ENCODE data around the gene RNF144B.

RNF144B gene

DNA sequence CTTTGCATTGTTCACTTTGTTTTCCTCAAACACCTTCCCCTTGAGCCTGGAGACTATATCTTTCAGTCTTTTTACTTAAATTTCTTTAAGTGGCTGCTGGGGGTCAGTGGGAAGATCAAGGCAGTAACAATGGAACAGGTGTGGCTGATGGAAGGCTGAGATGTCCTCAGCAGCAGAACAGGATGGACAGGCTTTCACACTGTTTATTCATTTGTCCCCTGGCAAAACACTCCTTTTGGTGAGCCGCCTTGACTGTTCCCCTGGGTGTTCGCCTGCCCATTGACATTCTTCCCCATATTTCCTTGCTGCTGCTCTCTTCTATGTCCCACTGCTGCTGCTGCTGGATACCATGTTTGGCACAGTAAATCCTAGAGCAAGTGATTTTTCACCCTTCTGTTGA lies 38.1 kb downstream of the RNF144B start:
- H3K18ac ChIP-seq (ENCODE audit: low read depth in 1 of 2, low read length in 2 of 2), result no peak overlapping the region
- H2AK5ac ChIP-seq (ENCODE audit: low read length, severe bottlenecking), result no peak overlapping the region
- H2AFZ ChIP-seq (ENCODE audit: low read depth, low read length), result no peak overlapping the region
- no peak overlapping the region for H2BK120ac ChIP-seq (ENCODE audit: low read depth, low read length)
- no peak overlapping the region for H2BK15ac ChIP-seq (ENCODE audit: low read depth, poor library complexity, severe bottlenecking)
- DNase-seq, result no peak
- no peak overlapping the region for H3K4me2 ChIP-seq (ENCODE audit: low read length, poor library complexity, severe bottlenecking)
- H3K9ac ChIP-seq (ENCODE audit: low read length), result no peak overlapping the region
- no peak overlapping the region for H2BK12ac ChIP-seq (ENCODE audit: low read length in 2 of 2)
- no peaks in the 10 kb centered on the region for H3K36me3 ChIP-seq (ENCODE audit: control insufficient read depth in 1 of 2, insufficient read depth in 2 of 2, low read depth in 1 of 2, low read length in 2 of 2)
- H3K4me1 ChIP-seq (ENCODE audit: control insufficient read depth, insufficient read depth, low read depth, low read length), result no peaks in the 10 kb centered on the region
- no peak overlapping the region for H2BK5ac ChIP-seq (ENCODE audit: low read depth, low read length, poor library complexity, severe bottlenecking)
- H3K27me3 ChIP-seq (ENCODE audit: control insufficient read depth in 1 of 2, insufficient read depth in 1 of 2, low read length in 2 of 2), result no peaks in the 10 kb centered on the region
- no peak overlapping the region for H4K8ac ChIP-seq (ENCODE audit: low read length)
- no peaks in the 10 kb centered on the region for H3K9me3 ChIP-seq (ENCODE audit: control insufficient read depth, low read length)
- H3K14ac ChIP-seq (ENCODE audit: low read length in 2 of 2), result no peak overlapping the region
- no peak overlapping the region for H3K23ac ChIP-seq (ENCODE audit: low read length in 2 of 2)
- H3K79me1 ChIP-seq (replicated peaks; ENCODE audit: low read length, poor library complexity, severe bottlenecking), result peaks cover 10% of the 10 kb centered on the region
- no peak overlapping the region for H4K91ac ChIP-seq (ENCODE audit: low read length)
- no peak overlapping the region for H3K4ac ChIP-seq (ENCODE audit: low read depth in 1 of 2, low read length in 2 of 2)
- H3K4me3 ChIP-seq (ENCODE audit: insufficient read depth in 1 of 2, low read depth in 1 of 2, low read length in 2 of 2), result no peak overlapping the region
- WGBS, result 94% methylated on average over 2 of the region's 2 CpGs
- no peak overlapping the region for H3K27ac ChIP-seq (ENCODE audit: low read length, poor library complexity, severe bottlenecking)

DNA sequence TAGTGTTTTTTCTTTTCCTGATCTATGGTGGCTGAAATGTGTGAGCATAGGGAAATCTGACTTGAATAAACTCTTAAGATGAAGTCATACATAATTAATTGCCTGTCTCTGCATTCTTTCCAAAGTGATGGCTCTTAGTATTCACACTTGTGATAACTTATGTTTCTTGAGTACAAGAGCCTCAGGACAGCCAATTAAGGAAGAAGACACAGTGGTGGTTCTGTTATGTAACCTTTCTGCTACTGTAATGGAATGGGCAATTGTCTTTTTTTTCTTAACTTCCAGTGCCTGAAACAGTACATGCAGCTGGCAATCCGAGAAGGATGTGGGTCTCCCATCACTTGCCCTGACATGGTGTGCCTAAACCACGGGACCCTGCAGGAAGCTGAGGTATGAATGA lies 40.1 kb downstream of the RNF144B start:
- H4K91ac ChIP-seq (ENCODE audit: low read length), result no peak overlapping the region
- no peak overlapping the region for H3K4ac ChIP-seq (ENCODE audit: low read depth in 1 of 2, low read length in 2 of 2)
- H2BK5ac ChIP-seq (ENCODE audit: low read depth, low read length, poor library complexity, severe bottlenecking), result no peak overlapping the region
- no peak overlapping the region for H3K27ac ChIP-seq (ENCODE audit: low read length, poor library complexity, severe bottlenecking)
- H3K4me1 ChIP-seq (ENCODE audit: control insufficient read depth, insufficient read depth, low read depth, low read length), result no peaks in the 10 kb centered on the region
- H3K79me1 ChIP-seq (replicated peaks; ENCODE audit: low read length, poor library complexity, severe bottlenecking), result peaks cover 7% of the 10 kb centered on the region
- no peak overlapping the region for H2BK120ac ChIP-seq (ENCODE audit: low read depth, low read length)
- H2AFZ ChIP-seq (ENCODE audit: low read depth, low read length), result no peak overlapping the region
- H3K9ac ChIP-seq (ENCODE audit: low read length), result no peak overlapping the region
- no peak overlapping the region for H3K23ac ChIP-seq (ENCODE audit: low read length in 2 of 2)
- no peak for DNase-seq
- no peak overlapping the region for H3K18ac ChIP-seq (ENCODE audit: low read depth in 1 of 2, low read length in 2 of 2)
- H3K36me3 ChIP-seq (ENCODE audit: control insufficient read depth in 1 of 2, insufficient read depth in 2 of 2, low read depth in 1 of 2, low read length in 2 of 2), result no peaks in the 10 kb centered on the region
- WGBS, result 67% methylated on average over 1 of the region's 2 CpGs
- no peak overlapping the region for H2AK5ac ChIP-seq (ENCODE audit: low read length, severe bottlenecking)
- H3K27me3 ChIP-seq (ENCODE audit: control insufficient read depth in 1 of 2, insufficient read depth in 1 of 2, low read length in 2 of 2), result no peaks in the 10 kb centered on the region
- no peak overlapping the region for H2BK12ac ChIP-seq (ENCODE audit: low read length in 2 of 2)
- H2BK15ac ChIP-seq (ENCODE audit: low read depth, poor library complexity, severe bottlenecking), result no peak overlapping the region
- H3K4me3 ChIP-seq (ENCODE audit: insufficient read depth in 1 of 2, low read depth in 1 of 2, low read length in 2 of 2), result no peak overlapping the region
- H4K8ac ChIP-seq (ENCODE audit: low read length), result no peak overlapping the region
- H3K4me2 ChIP-seq (ENCODE audit: low read length, poor library complexity, severe bottlenecking), result no peak overlapping the region
- no peaks in the 10 kb centered on the region for H3K9me3 ChIP-seq (ENCODE audit: control insufficient read depth, low read length)
- no peak overlapping the region for H3K14ac ChIP-seq (ENCODE audit: low read length in 2 of 2)

DNA sequence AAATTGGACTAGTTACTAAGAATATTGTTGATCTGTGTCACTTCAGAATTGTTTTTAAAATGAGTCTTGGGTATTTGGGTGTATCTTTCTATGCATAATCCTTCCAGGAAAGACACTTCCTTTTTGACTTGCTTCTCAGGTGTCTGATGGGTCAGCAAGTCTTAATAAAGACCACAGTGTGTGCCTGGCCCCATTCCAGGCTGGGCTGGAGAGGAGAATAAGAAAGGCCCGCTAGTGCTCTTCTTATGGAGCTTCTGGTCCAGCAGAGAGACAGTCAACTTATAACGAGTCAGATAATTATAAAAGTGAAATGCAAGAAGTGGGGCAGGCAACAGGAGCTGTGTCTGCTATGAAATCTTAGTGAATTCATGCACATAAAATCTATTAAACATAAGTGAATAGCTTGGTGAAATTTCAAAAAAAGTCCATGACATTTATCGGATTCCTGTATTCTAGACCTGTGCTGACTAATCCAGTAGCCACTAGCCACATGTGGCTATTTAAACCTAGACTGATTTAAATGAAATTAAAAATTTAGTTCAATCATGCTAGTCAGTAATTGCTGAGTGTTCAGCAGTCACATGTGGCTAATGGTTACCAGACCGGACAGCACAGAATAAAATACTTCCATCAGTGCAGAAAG lies 42.6 kb downstream of the RNF144B start:
- WGBS, result 100% methylated on average over 3 of the region's 4 CpGs
- H3K4me3 ChIP-seq (ENCODE audit: insufficient read depth in 1 of 2, low read depth in 1 of 2, low read length in 2 of 2), result no peak overlapping the region

DNA sequence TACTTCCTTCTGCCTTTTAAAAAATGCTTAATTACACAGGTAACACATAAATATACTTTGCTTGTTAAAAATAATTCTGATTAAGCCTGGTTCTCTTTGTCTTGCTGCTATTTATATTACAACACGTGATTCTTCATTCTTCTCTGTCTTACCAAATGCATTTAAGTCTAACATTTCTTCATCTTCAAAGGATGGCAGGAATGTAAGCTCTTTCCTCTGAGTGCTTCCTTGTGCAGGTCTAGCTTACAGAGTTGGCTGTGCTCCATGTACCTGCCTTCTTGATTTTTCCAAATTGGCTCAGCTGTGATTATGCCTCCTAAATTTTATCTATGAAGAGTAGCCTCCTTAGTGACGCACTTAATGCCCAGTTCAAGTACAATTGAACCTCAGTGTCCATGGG lies 44.4 kb downstream of the RNF144B start:
- Histone ChIP-seq H3K4me1 (ENCODE audit: control insufficient read depth, insufficient read depth, low read depth, low read length) (no peaks in the 10 kb centered on the region), H3K27me3 (ENCODE audit: control insufficient read depth in 1 of 2, insufficient read depth in 1 of 2, low read length in 2 of 2) (no peaks in the 10 kb centered on the region), H3K4me2 (ENCODE audit: low read length, poor library complexity, severe bottlenecking) (no peak overlapping the region), H3K79me1 (replicated peaks; ENCODE audit: low read length, poor library complexity, severe bottlenecking) (peaks cover 2% of the 10 kb centered on the region), H3K9me3 (ENCODE audit: control insufficient read depth, low read length) (no peaks in the 10 kb centered on the region), H3K4me3 (ENCODE audit: insufficient read depth in 1 of 2, low read depth in 1 of 2, low read length in 2 of 2) (no peak overlapping the region), H3K18ac (ENCODE audit: low read depth in 1 of 2, low read length in 2 of 2) (no peak overlapping the region), H4K8ac (ENCODE audit: low read length) (no peak overlapping the region), H2AFZ (ENCODE audit: low read depth, low read length) (no peak overlapping the region), H3K36me3 (ENCODE audit: control insufficient read depth in 1 of 2, insufficient read depth in 2 of 2, low read depth in 1 of 2, low read length in 2 of 2) (no peaks in the 10 kb centered on the region), H3K4ac (ENCODE audit: low read depth in 1 of 2, low read length in 2 of 2) (no peak overlapping the region), H2BK15ac (ENCODE audit: low read depth, poor library complexity, severe bottlenecking) (no peak overlapping the region), H3K14ac (ENCODE audit: low read length in 2 of 2) (no peak overlapping the region), H2AK5ac (ENCODE audit: low read length, severe bottlenecking) (no peak overlapping the region), H3K23ac (ENCODE audit: low read length in 2 of 2) (no peak overlapping the region), H2BK120ac (ENCODE audit: low read depth, low read length) (no peak overlapping the region), H3K9ac (ENCODE audit: low read length) (no peak overlapping the region), H3K27ac (ENCODE audit: low read length, poor library complexity, severe bottlenecking) (peak overlapping the region; percentile 28), H2BK12ac (ENCODE audit: low read length in 2 of 2) (no peak overlapping the region), H4K91ac (ENCODE audit: low read length) (no peak overlapping the region), H2BK5ac (ENCODE audit: low read depth, low read length, poor library complexity, severe bottlenecking) (no peak overlapping the region)
- DNase-seq, result no peak
- 95% methylated on average over 2 of the region's 2 CpGs for WGBS

More for the DNA sequence above, 42.6 kb downstream of the RNF144B start:
- Histone ChIP-seq H3K4me1 (ENCODE audit: control insufficient read depth, insufficient read depth, low read depth, low read length) (no peaks in the 10 kb centered on the region), H2BK5ac (ENCODE audit: low read depth, low read length, poor library complexity, severe bottlenecking) (no peak overlapping the region), H3K4me2 (ENCODE audit: low read length, poor library complexity, severe bottlenecking) (no peak overlapping the region), H2AFZ (ENCODE audit: low read depth, low read length) (no peak overlapping the region), H3K4ac (ENCODE audit: low read depth in 1 of 2, low read length in 2 of 2) (no peak overlapping the region), H3K36me3 (ENCODE audit: control insufficient read depth in 1 of 2, insufficient read depth in 2 of 2, low read depth in 1 of 2, low read length in 2 of 2) (no peaks in the 10 kb centered on the region), H3K79me1 (replicated peaks; ENCODE audit: low read length, poor library complexity, severe bottlenecking) (peaks cover 5% of the 10 kb centered on the region), H3K9me3 (ENCODE audit: control insufficient read depth, low read length) (no peaks in the 10 kb centered on the region), H2BK15ac (ENCODE audit: low read depth, poor library complexity, severe bottlenecking) (no peak overlapping the region), H3K14ac (ENCODE audit: low read length in 2 of 2) (no peak overlapping the region), H2BK12ac (ENCODE audit: low read length in 2 of 2) (no peak overlapping the region), H2AK5ac (ENCODE audit: low read length, severe bottlenecking) (no peak overlapping the region), H4K91ac (ENCODE audit: low read length) (no peak overlapping the region), H4K8ac (ENCODE audit: low read length) (no peak overlapping the region), H3K9ac (ENCODE audit: low read length) (no peak overlapping the region), H3K23ac (ENCODE audit: low read length in 2 of 2) (no peak overlapping the region), H3K27ac (ENCODE audit: low read length, poor library complexity, severe bottlenecking) (no peak overlapping the region), H2BK120ac (ENCODE audit: low read depth, low read length) (no peak overlapping the region), H3K27me3 (ENCODE audit: control insufficient read depth in 1 of 2, insufficient read depth in 1 of 2, low read length in 2 of 2) (no peaks in the 10 kb centered on the region), H3K18ac (ENCODE audit: low read depth in 1 of 2, low read length in 2 of 2) (no peak overlapping the region)
- DNase-seq, result no peak

Measured in mesenchymal stem cell (in vitro differentiated cells and primary cell).